GM21619 (cell line): ENCODE results near the gene NPFFR1.

ENCODE experiments used
- ATAC-seq: cut with Tn5 transposase; IDR thresholded peaks from one replicate; pipeline ENCODE4 v1.9.1; 2021; ENCODE audit not compliant: unreplicated experiment

Gene NPFFR1

GRCh38 chr10:70315276-70315675, 31.5 kb upstream of the NPFFR1 start:
- no peak for ATAC-seq

- no peak for ATAC-seq
Observed at GRCh38 chr10:70312972-70313371, 29.2 kb upstream of the NPFFR1 start.

- ATAC-seq = no peak
Observed at GRCh38 chr10:70312249-70312648, 28.4 kb upstream of the NPFFR1 start.

- ATAC-seq = no peak
Observed at GRCh38 chr10:70311698-70312097, 27.9 kb upstream of the NPFFR1 start.

DNA sequence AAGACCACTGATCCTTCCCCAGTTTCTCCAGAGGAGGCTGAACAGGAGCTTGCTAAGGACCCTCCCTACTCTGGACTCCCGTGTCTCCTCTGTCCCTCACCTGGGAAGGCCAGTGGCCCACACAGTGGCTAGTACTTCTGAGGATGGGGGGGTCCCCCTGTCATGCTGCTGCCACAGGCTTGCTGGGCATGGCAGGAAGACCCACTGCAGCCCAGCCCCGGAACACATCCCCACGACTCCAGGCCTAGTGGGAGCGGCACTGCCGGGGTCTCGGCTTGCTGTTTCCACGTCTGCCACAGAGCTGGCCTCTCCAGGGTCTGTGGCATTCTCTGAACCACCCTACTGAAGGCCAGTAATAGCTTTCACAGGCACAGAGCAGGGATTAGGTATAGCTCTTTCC, 25.9 kb upstream of the NPFFR1 start:
- ATAC-seq = no peak

DNA sequence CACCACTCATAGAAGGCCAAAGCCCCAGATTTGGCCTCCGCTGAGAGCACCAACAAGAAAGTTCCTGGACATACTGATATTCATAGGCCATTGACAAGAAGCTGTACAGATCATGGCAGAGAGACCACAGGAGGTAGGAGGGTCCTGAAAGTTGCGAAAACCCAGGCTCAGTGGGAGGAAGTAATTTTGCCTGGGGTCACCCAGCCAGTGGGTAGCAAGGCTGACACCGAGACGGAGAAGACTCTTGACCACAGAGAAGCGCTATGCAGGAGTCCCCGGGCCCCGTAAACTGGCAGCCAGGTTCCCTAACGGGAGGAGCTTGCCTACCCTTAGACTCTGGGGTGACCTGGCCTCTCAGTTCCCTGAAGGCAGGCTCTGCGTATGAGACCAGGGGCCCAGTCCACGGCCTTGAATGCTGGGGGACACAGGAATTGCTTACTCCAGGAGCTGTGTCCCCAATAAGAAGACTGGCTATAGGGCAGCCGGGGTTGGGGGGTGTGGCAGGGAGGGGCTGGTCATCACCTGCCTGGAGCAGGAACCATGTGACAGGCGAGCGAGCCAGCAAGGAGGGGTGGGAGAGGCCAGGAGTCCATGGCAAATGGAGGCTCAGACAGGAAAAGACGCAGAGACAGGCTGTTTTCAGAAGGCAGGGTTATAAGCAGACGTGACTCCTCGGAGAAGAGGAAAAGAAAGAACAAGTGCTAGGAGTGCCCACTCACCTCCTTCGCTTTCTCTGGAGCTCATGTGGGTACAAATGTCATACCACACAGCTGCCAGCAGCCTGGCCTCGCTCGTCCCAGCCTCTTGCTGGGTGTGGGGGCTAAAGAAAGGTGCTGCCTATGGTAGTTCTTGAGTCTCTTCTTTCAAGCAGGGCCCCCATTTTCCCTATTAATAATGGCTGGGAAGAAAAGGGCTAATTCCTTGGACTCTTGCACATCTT, 24.6 kb upstream of the NPFFR1 start:
- no peak for ATAC-seq

DNA sequence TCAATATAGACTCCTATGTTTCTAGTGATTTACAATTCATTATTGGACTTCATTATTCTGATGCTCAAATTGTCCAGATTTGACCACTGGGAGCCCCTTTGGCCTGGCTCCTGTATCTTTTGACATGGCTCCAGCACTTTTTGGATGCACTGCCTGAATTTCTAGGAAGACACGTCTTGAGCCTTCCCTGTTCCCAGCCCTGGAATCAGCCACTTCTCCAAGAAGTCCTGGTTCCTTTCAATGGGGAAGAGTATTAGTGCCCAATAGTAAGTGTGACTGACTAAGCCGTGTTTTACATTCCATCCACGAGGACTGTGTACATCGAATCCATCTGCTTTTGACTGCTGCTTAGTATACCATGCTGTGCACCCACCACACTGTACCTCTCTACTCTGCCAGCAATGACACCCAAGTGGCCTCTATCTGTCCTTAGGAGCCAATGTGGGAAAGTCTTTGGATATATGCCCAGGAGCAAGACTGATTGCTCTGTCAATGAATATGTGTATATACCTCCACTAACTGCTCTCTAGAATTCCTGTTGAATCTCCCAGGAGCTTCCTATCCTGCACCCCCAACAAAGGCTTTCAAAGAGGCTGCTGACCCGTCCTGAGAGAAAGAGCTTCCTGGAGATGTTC, 23.2 kb upstream of the NPFFR1 start:
- no peak for ATAC-seq

GRCh38 chr10:70306181-70306705, 22.4 kb upstream of the NPFFR1 start:
- ATAC-seq = no peak

GRCh38 chr10:70303730-70304129, 19.9 kb upstream of the NPFFR1 start:
- no peak for ATAC-seq

GRCh38 chr10:70302292-70302691, 18.5 kb upstream of the NPFFR1 start:
- ATAC-seq = no peak

GRCh38 chr10:70300908-70301597, 17.2 kb upstream of the NPFFR1 start:
- no peak for ATAC-seq

GRCh38 chr10:70300461-70300860, 16.7 kb upstream of the NPFFR1 start:
- no peak for ATAC-seq

- no peak for ATAC-seq
Observed at GRCh38 chr10:70299876-70300275, 16.1 kb upstream of the NPFFR1 start.

DNA sequence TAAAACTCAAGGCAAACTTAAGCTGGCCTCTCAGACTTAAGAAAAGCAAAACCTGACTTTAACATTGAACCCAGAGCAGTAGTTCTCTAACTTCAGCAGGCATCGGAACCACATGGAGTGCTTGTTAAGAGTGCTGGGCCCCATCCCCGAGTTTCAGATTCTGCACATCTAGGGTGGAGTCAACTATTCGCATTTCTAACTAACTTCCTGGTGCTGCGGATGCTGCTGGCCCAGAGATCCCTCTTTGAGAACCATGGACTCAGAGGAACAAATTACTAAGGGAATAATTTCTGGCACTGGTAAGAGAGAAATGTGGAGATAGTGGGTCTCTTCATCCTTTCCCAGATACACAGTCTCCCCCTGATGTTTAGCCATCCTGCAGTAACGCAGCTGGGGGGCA, 14.6 kb upstream of the NPFFR1 start:
- no peak for ATAC-seq

- no peak for ATAC-seq
Observed at GRCh38 chr10:70297224-70297623, 13.4 kb upstream of the NPFFR1 start.

DNA sequence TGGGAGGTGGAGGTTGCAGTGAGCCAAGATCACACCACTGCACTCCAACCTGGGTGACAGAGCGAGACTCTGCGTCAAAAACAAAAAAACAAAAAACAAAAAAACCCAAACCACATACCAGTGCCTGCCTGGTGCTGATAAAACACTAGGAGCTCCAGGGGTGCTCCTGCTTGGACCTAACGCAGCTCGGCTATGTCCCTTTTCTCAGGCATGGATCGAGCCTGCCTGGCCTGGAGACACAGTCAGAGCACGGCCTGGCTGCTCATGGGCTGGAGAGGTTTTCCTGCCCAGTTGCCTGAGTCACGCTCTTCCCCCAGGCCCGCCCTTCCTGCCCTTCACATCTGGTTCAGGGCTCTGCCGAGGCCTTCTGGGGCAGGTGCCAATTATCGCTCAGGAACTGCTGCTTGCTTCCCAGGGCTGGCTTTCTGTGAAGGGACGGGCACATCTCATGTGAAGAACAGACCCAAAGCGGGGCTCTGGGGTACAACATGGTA, 12.6 kb upstream of the NPFFR1 start:
- ATAC-seq = no peak

DNA sequence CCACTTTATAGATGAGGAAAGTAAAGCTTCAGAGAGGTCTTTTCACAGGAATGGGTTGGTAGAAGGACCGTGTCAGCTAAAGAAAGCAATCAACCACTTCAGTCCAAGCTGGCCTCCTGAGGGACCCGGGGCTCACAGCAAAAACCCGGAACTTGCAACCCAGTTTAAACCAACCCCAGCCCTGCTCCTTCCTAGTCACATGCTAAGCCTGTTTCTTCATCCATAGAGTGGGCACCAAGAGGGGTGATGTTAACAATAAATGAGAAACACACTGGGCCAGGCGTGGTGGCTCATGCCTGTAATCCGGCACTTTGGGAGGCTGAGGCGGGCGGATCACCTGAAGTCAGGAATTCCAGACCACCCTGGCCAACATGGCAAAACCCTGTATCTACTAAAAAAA, 12.1 kb upstream of the NPFFR1 start:
- ATAC-seq = no peak

- no peak for ATAC-seq
Observed at GRCh38 chr10:70295321-70295720, 11.5 kb upstream of the NPFFR1 start.

DNA sequence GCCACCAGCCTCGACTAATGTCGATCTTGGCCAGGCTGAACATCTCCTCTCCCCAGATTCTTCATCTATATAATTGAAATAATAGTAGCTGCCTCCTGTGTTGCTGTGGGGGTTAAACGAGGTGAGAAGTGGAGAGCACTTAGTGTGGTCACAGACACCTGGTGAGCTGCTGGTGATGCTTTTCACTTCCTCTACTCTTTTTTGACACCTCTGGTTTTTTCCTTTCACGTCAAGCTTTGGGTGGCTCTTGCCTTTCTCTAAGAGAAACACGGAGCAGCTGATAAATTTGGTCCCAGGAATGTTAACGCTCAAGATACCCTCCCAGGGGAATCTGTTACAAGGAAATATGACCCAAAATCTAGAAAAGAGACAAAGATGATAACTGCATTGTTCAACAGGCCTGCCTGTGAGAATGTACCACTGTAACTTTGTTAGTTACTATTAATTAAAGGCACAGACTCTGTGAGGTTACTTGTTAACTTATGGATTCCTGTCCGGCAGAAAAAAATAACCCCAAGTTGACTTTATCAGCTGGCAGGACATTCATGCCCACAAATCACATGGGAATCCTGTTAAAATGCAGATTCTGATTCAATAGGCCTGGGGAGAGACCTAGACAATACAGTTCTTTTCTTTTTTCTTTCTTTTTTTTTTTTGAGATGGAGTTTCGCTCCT, 9.5 kb upstream of the NPFFR1 start:
- peak; percentile 73 for ATAC-seq

DNA sequence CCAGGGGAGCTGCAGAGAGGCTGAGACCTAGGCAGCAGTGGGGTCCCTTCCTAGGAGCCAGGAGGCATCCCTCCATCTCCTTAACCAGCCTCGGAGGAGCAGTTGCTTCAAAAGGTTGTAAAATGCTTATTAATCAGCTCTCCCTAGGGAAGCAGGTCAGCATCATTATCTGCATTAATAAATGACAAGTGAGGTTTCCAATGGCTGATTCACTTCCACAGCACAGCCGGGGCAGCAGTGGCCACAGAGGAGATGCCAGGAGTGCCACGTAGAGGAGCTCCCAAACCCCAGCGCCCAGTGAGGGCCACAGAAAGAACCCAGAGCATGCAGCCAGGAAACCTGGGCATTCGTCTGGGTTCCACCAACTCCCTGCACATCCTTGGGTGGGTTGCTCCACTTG, 8.2 kb upstream of the NPFFR1 start:
- no peak for ATAC-seq

DNA sequence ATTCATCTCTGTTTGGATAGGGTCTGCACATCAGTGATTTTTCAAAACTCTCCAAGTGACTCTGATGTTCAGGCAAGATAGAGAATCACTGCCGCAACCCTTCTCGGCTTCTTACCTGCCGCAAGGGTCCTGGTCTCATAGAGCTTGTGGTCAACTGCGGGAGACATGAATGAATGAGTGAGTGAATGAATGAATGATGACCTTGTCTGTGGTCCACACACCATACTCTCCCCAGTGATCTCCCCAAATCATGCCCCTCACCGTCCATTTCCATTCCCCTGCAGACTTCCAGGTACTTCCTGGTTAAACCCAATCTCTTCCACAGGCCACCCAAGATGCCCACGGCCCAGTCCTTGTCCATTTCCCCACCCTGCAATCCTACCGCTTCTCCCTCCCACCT, 5.9 kb upstream of the NPFFR1 start:
- no peak for ATAC-seq
